Activated CD4-positive, alpha-beta T cell treated with anti-CD3 and anti-CD28 coated beads, Interleukin-2, amount 10 ng/mL, durations not matched to agents 7 days and 5 days (primary cell): ENCODE data around the gene TEAD4. TPM values are rescaled to one million over a fixed set of nuclear protein-coding genes. Genes with fewer than 3 reads are reported as not detected.

ENCODE experiments used
- CTCF ChIA-PET: fragments of 350-600 bp; sonication (Branson Sonifier 250); formaldehyde crosslinking; loops from one replicate; lab custom pipeline; 2021; ENCODE audit warnings: antibody characterized with exemption; lab: Charles Lee
- POLR2A ChIA-PET: fragments of 350-600 bp; sonication (Branson Sonifier 250); formaldehyde crosslinking; loops from one replicate; lab custom pipeline; 2021; ENCODE audit warnings: antibody characterized with exemption; lab: Charles Lee
- DNase-seq: peaks from one replicate; pipeline ENCODE4 v3.0.0-alpha.2; 2020
- H3K27ac Mint-ChIP-seq: one replicate; pipeline ENCODE4 v1.8.0; 2021; ENCODE audit warnings: mild to moderate bottlenecking, moderate library complexity, mixed read lengths
- H3K27me3 Mint-ChIP-seq: one replicate; pipeline ENCODE4 v1.8.0; 2021; ENCODE audit warnings: mixed read lengths
- H3K36me3 Mint-ChIP-seq: one replicate; pipeline ENCODE4 v1.8.0; 2021; ENCODE audit warnings: low read depth, mixed read lengths
- H3K4me1 Mint-ChIP-seq: one replicate; pipeline ENCODE4 v1.8.0; 2021; ENCODE audit warnings: mixed read lengths
- H3K4me3 Mint-ChIP-seq: one replicate; pipeline ENCODE4 v1.8.0; 2021; ENCODE audit warnings: mild to moderate bottlenecking, moderate library complexity, mixed read lengths
- H3K9me3 Mint-ChIP-seq: one replicate; pipeline ENCODE4 v1.8.0; 2021; ENCODE audit warnings: mixed read lengths
- total RNA-seq, 2 experiments: library from RNA; stranded (reverse); gene quantifications; one replicate each; pipeline ENCODE4 v1.2.3, GENCODE V29; 2021

The TEAD4 gene
- total RNA-seq, 2 experiments from 2014 or later = 0.69 to 1.00 TPM

GRCh38 chr12:2940564-2940963, 18.6 kb upstream of the TEAD4 start:
- peaks cover 4% of the 10 kb centered on the region for H3K4me1 Mint-ChIP-seq

DNA sequence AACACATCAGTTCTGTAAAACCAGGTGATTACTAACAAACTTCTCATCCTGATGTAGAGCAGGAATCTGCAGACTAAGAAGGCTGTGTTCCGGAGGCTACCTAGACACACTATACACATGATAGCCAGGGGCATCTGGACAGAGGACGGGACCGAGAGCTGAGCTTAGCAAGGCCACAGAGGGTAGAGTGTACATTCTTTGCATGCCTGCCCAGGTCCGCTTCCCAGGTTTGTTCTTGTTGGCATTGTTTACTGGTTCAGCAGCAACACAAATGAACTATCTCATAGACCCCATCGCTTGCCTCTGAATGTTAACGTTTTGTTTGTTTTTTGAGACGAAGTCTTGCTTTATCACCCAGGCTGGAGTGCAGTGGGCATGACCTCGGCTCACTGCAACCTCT, 17.7 kb upstream of the TEAD4 start:
- no peaks in the 10 kb centered on the region for H3K9me3 Mint-ChIP-seq
- no peak overlapping the region for H3K27ac Mint-ChIP-seq
- DNase-seq = no peak
- ChIA-PET CTCF (no interaction called here), POLR2A (no interaction called here)
- H3K4me1 Mint-ChIP-seq = peaks cover 4% of the 10 kb centered on the region
- no peaks in the 10 kb centered on the region for H3K27me3 Mint-ChIP-seq
- no peaks in the 10 kb centered on the region for H3K36me3 Mint-ChIP-seq
- no peak overlapping the region for H3K4me3 Mint-ChIP-seq

More at GRCh38 chr12:2940564-2940963, 18.6 kb upstream of the TEAD4 start:
- POLR2A ChIA-PET = no interaction called here
- no peaks in the 10 kb centered on the region for H3K36me3 Mint-ChIP-seq
- no peak for DNase-seq
- CTCF ChIA-PET = interaction anchor here (0.6 to 1.0 kb wide), 2 partner anchors 131 to 788 kb away, joined by 3 to 4 read pairs; no protein-coding TSS in a partner anchor
- H3K27ac Mint-ChIP-seq = no peak overlapping the region
- H3K4me3 Mint-ChIP-seq = no peak overlapping the region
- H3K9me3 Mint-ChIP-seq = no peaks in the 10 kb centered on the region
- H3K27me3 Mint-ChIP-seq = no peaks in the 10 kb centered on the region

GRCh38 chr12:2944401-2945047, 14.7 kb upstream of the TEAD4 start:
- DNase-seq = peak; percentile 66
- no peaks in the 10 kb centered on the region for H3K9me3 Mint-ChIP-seq
- H3K4me1 Mint-ChIP-seq = peaks cover 4% of the 10 kb centered on the region
- H3K27ac Mint-ChIP-seq = no peak overlapping the region
- no peaks in the 10 kb centered on the region for H3K36me3 Mint-ChIP-seq
- H3K4me3 Mint-ChIP-seq = no peak overlapping the region
- ChIA-PET POLR2A (no interaction called here), CTCF (interaction anchor here (1.0 to 2.3 kb wide), 5 partner anchors 12 to 91 kb away, joined by 4 to 10 read pairs (median 7); partner anchors contain the start of gene TULP3)
- H3K27me3 Mint-ChIP-seq = peaks cover 5% of the 10 kb centered on the region

DNA sequence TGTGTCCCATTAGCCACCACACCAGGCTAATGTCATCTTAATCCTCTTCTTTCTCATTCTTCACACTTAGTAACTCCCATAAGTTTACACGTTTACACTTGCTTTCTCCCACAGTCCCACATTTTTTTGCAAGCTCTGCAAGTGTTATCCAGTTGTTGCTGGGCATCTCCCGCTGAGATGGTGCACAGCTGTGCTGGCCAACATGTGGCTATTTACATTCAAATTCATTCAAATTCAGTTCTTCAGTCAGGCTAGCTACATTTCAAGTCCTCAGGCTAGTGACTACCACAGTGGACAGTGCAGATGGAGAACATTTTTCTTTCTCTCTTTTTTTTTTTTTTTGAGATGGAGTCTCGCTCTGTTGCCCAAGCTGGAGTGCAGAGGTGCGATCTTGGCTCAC, 9.8 kb upstream of the TEAD4 start:
- Mint-ChIP-seq H3K4me3 (no peak overlapping the region), H3K4me1 (peaks cover 4% of the 10 kb centered on the region), H3K9me3 (no peaks in the 10 kb centered on the region), H3K36me3 (no peaks in the 10 kb centered on the region), H3K27ac (no peak overlapping the region), H3K27me3 (peaks cover 5% of the 10 kb centered on the region)
- CTCF ChIA-PET = interaction anchor here (1.5 kb wide), 1 partner anchor 57 kb away, joined by 3 read pairs; no protein-coding TSS in a partner anchor
- POLR2A ChIA-PET = no interaction called here
- no peak for DNase-seq

GRCh38 chr12:2955888-2956287, 3.3 kb upstream of the TEAD4 start:
- H3K4me1 Mint-ChIP-seq = peaks cover 19% of the 10 kb centered on the region
- ChIA-PET POLR2A (no interaction called here), CTCF (no interaction called here)
- no peaks in the 10 kb centered on the region for H3K9me3 Mint-ChIP-seq
- H3K27me3 Mint-ChIP-seq = peaks cover 37% of the 10 kb centered on the region
- no peak overlapping the region for H3K27ac Mint-ChIP-seq
- H3K36me3 Mint-ChIP-seq = peaks cover 2% of the 10 kb centered on the region
- DNase-seq = no peak
- H3K4me3 Mint-ChIP-seq = no peak overlapping the region

DNA sequence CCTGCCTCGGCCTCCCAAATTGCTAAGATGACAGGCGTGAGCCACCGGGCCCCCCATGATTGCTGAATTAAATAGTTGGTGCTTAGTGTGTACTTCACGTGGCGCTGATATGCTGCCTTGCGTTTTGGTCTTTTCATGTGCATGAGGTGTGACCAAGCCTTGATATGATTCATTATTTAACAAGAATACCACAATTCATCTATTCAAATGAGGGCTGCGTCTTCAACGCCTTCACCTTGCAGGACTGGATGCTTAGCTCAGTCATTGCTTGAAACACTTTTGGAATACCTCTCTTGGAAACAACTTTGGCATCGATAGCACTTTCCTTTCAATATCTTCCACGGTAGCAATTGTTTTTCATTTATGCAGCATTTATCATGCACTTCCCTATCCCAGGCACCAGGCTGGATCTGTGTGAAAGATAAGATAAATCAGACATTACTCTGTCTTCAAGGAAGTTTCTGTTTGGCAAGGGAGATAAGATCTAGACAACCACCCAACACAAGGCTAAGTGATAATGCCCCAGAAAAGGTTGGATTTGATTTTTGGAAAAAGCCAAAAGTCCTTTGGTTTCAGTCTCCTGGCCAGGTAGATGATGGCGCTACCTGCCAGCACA, 1.3 kb upstream of the TEAD4 start:
- CTCF ChIA-PET = interaction anchor here (0.6 kb wide), 1 partner anchor 269 kb away, joined by 3 read pairs; no protein-coding TSS in a partner anchor
- peaks cover 2% of the 10 kb centered on the region for H3K36me3 Mint-ChIP-seq
- POLR2A ChIA-PET = no interaction called here

DNA sequence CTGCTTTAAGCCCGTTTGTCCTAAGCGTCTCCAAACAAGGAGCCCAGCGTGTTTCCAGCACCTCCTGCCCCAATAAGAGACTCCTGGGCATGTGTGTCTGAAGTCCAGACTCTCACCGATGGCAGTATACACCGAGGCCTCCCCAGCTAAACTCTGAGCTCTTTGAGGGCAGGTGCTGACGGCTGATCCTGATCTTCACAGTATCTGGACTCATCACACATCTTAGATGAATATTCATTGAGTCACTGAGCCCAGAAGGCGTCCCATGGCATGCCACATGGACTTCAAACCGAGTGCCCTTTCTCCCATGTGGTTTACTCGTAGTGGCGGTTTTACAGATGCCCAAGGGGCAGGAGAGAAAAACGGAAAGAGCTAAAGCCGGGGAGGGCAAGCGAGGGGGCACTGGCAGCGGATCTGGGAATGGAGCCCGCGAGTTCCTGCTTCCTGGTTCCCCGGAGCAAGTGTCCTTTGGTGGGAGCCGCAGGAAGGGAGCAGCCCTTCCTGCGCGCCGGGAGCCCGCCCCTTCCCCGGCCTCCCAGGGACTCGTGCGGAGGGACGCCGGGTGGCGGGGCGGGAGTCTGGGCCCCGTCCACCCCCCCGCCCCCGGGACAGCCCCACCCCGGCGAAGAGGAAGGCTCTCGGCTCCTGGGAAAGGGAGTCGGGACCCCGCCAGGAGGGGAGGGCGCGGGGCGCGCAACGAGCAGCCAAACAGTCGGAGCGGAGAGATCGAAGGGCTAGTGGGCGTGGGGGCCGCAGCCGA, 585 bp upstream of the TEAD4 start:
- POLR2A ChIA-PET = no interaction called here
- peaks cover 52% of the 10 kb centered on the region for H3K27me3 Mint-ChIP-seq
- H3K27ac Mint-ChIP-seq = no peak overlapping the region
- no peaks in the 10 kb centered on the region for H3K9me3 Mint-ChIP-seq
- H3K4me1 Mint-ChIP-seq = peaks cover 20% of the 10 kb centered on the region
- CTCF ChIA-PET = no interaction called here
- no peak for DNase-seq
- peak overlapping the region; percentile 85 for H3K4me3 Mint-ChIP-seq
- peaks cover 2% of the 10 kb centered on the region for H3K36me3 Mint-ChIP-seq

More for the DNA sequence above, 1.3 kb upstream of the TEAD4 start:
- Mint-ChIP-seq H3K27me3 (peaks cover 50% of the 10 kb centered on the region), H3K4me1 (peaks cover 20% of the 10 kb centered on the region), H3K27ac (no peak overlapping the region), H3K9me3 (no peaks in the 10 kb centered on the region), H3K4me3 (peak overlapping the region; percentile 85)
- no peak for DNase-seq

GRCh38 chr12:2959505-2960389, 550 bp downstream of the TEAD4 start:
- Mint-ChIP-seq H3K27ac (no peak overlapping the region), H3K36me3 (peaks cover 2% of the 10 kb centered on the region), H3K4me3 (peak overlapping the region; percentile 67), H3K27me3 (peaks cover 57% of the 10 kb centered on the region), H3K9me3 (no peaks in the 10 kb centered on the region), H3K4me1 (peaks cover 20% of the 10 kb centered on the region)
- no peak for DNase-seq
- POLR2A ChIA-PET = no interaction called here
- CTCF ChIA-PET = no interaction called here

GRCh38 chr12:2960390-2960956, 1.3 kb downstream of the TEAD4 start:
- H3K9me3 Mint-ChIP-seq = no peaks in the 10 kb centered on the region
- CTCF ChIA-PET = no interaction called here

DNA sequence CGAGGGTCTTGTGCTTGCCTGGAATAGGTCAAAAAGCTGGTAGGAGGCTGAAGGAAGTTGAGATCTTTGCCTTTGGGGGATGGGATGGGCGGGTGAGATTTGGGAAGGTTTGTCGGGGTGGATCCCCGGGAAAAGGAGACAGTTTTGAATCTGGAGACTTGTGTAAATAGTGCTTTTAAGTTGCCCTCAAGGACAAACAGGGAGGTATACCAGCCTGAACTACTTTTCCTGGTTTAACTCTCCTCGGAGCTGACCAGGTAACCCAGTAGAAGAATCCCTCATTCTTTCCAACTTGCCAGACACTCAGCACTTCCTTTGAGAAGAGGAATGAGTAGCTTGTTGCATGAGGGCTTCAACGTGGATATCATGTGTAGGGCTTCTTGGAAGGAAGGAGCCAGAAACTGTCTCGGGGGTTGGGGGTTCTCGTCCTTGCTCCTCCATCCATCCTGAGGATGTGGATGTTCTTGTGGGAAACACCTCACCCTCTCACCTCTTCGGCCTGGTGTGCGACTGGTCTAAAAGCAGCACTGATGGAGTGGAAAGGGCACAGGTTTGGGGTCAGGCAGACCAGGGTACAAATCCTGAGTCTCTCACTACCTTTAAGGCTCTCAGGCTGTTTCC, 1.9 kb downstream of the TEAD4 start:
- DNase-seq = no peak
- CTCF ChIA-PET = no interaction called here
- no peak overlapping the region for H3K4me3 Mint-ChIP-seq
- H3K27ac Mint-ChIP-seq = no peak overlapping the region
- no peaks in the 10 kb centered on the region for H3K9me3 Mint-ChIP-seq
- peaks cover 54% of the 10 kb centered on the region for H3K27me3 Mint-ChIP-seq
- H3K4me1 Mint-ChIP-seq = peaks cover 20% of the 10 kb centered on the region
- POLR2A ChIA-PET = no interaction called here
- H3K36me3 Mint-ChIP-seq = peaks cover 2% of the 10 kb centered on the region

More at GRCh38 chr12:2960390-2960956, 1.3 kb downstream of the TEAD4 start:
- peaks cover 57% of the 10 kb centered on the region for H3K27me3 Mint-ChIP-seq
- peaks cover 20% of the 10 kb centered on the region for H3K4me1 Mint-ChIP-seq
- H3K4me3 Mint-ChIP-seq = peak overlapping the region; percentile 67
- H3K27ac Mint-ChIP-seq = peak overlapping the region; percentile 1
- POLR2A ChIA-PET = no interaction called here
- peak; percentile 9 for DNase-seq
- peaks cover 2% of the 10 kb centered on the region for H3K36me3 Mint-ChIP-seq

GRCh38 chr12:2961705-2962104, 2.5 kb downstream of the TEAD4 start:
- Mint-ChIP-seq H3K4me1 (peaks cover 20% of the 10 kb centered on the region), H3K9me3 (no peaks in the 10 kb centered on the region), H3K4me3 (no peak overlapping the region), H3K27me3 (peaks cover 50% of the 10 kb centered on the region), H3K36me3 (peaks cover 2% of the 10 kb centered on the region), H3K27ac (no peak overlapping the region)
- no peak for DNase-seq
- ChIA-PET CTCF (no interaction called here), POLR2A (no interaction called here)
